Measurements from ENCODE around the gene OR2S2.

OR2S2 gene

DNA sequence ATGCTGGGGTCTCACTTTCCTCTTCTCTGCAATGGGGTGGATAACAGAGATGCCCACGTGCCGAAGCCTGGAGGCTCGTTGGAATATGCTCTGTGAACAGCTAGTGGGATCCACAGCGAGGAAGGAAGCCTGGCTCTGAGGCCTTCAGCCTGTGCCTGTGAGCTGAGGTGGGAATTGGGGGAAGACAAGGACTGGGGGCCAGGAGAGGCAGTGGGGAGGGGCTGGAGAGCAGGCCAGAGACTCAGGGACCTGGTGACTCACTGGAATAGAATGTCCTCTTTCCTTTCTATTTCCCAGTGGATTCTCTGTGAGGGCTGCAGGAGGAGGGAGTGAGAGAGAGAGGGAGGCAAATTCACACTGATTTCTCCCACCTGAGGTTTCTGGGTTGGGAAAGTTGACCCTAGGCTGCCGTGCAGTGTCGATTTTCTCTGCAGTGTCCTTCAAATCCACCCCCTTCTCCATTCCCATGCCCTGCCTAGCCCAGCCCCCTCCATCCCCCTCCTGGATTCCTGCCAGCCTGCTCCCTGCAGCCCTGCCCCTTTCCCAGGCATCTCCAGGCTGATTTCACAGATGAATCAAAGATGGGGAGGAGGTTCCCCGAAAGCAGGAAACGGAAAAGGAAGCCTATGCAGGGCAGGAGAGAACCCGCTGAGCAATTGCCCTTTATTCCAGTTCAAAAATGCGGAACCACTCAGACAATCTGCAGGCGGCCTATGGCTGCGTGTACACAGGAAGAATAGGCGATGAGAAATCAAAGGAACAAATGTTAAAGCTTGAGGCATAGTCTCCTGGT lies 50.0 kb downstream of the OR2S2 start:
- H3K9ac ChIP-seq (ENCODE audit: low read depth, low read length): peak overlapping the region; percentile 26; the same call in 1 of the 2 replicates
- peak overlapping the region; percentile 93 for H3K27ac ChIP-seq (ENCODE audit: low read depth, low read length)
- H3K36me3 ChIP-seq (ENCODE audit: control insufficient read depth, insufficient read depth, low read length): no peaks in the 10 kb centered on the region
- peaks cover 25% of the 10 kb centered on the region for H3K4me1 ChIP-seq (ENCODE audit: control insufficient read depth, insufficient read depth, low read length)
- no peaks in the 10 kb centered on the region for H3K27me3 ChIP-seq (ENCODE audit: control insufficient read depth, insufficient read depth, low read length)
- H3K4me3 ChIP-seq (ENCODE audit: low read depth, low read length): no peak overlapping the region; the same call in 1 of the 2 replicates
- H3K9me3 ChIP-seq (ENCODE audit: control insufficient read depth, insufficient read depth, low read length): no peaks in the 10 kb centered on the region
